ENCODE results near the gene CBLIF.

- TF ChIP-seq CTCF (IDR thresholded peaks at IDR 0.05) (no peak), POLR2A (IDR thresholded peaks at IDR 0.05) (no peak)
These were observed 50.9 kb downstream of the CBLIF start for GRCh38 chr11:59794417-59794816.
